Activated T-cell treated with anti-CD3 and anti-CD28 coated beads, Interleukin-2, amount 50 U/mL, for 24 hours (primary cell): ENCODE measurements around the gene TAS1R2.
"Not testable (repeated sequence)": the region's sequence is repeated elsewhere in the genome, so short reads cannot be mapped to it uniquely, and the experiment has no call there.

Experiments used
- DNase-seq: peaks from one replicate; pipeline ENCODE4 v3.0.0-alpha.2; 2020
- H3K27ac Mint-ChIP-seq: 2 replicates; pipeline ENCODE4 v1.8.0; 2020; ENCODE audit warnings: mild to moderate bottlenecking, mixed read lengths
- H3K27me3 Mint-ChIP-seq: 2 replicates; pipeline ENCODE4 v1.8.0; 2020; ENCODE audit warnings: mixed read lengths
- H3K36me3 Mint-ChIP-seq: 2 replicates; pipeline ENCODE4 v1.8.0; 2020; ENCODE audit warnings: low read depth, mixed read lengths
- H3K4me1 Mint-ChIP-seq: 2 replicates; pipeline ENCODE4 v1.8.0; 2020; ENCODE audit warnings: low read depth, mixed read lengths
- H3K4me3 Mint-ChIP-seq: 2 replicates; pipeline ENCODE4 v1.8.0; 2020; ENCODE audit warnings: mild to moderate bottlenecking, moderate library complexity, mixed read lengths
- H3K9me3 Mint-ChIP-seq: 2 replicates; pipeline ENCODE4 v1.8.0; 2020; ENCODE audit warnings: mixed read lengths

Gene TAS1R2

DNA sequence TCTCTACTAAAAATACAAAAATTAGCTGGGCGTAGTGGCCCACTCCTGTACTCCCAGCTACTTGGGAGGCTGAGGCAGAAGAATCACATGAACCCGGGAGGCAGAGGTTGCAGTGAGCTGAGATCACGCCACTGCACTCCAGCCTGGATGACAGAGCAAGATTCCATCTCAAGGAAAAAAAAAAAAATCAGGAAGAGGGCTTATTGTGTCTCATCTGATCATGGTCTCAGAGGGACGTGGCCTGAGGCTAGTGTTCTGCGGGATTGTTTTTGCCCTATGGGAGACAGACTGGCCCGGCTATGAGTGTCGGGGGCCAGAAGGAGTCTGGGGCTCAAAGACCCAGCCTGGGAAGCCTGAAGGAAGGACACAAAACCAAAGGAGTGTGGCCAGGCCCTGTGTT is 32.4 kb upstream of the TAS1R2 start:
- not testable (repeated sequence) for H3K4me1 Mint-ChIP-seq, H3K27ac Mint-ChIP-seq, H3K4me3 Mint-ChIP-seq, H3K36me3 Mint-ChIP-seq, H3K9me3 Mint-ChIP-seq, DNase-seq, H3K27me3 Mint-ChIP-seq

- Mint-ChIP-seq H3K27me3 (no peaks in the 10 kb centered on the region), H3K27ac (no peak overlapping the region), H3K36me3 (no peaks in the 10 kb centered on the region), H3K4me3 (no peak overlapping the region), H3K9me3 (no peaks in the 10 kb centered on the region), H3K4me1 (no peaks in the 10 kb centered on the region)
- DNase-seq, result no peak
Observed at GRCh38 chr1:18891426-18891780, 31.9 kb upstream of the TAS1R2 start.

GRCh38 chr1:18890706-18891425 is 31.4 kb upstream of the TAS1R2 start:
- H3K4me3 Mint-ChIP-seq, result no peak overlapping the region
- no peaks in the 10 kb centered on the region for H3K27me3 Mint-ChIP-seq
- no peak for DNase-seq
- H3K9me3 Mint-ChIP-seq, result no peaks in the 10 kb centered on the region
- no peaks in the 10 kb centered on the region for H3K4me1 Mint-ChIP-seq
- no peak overlapping the region for H3K27ac Mint-ChIP-seq
- H3K36me3 Mint-ChIP-seq, result no peaks in the 10 kb centered on the region

DNA sequence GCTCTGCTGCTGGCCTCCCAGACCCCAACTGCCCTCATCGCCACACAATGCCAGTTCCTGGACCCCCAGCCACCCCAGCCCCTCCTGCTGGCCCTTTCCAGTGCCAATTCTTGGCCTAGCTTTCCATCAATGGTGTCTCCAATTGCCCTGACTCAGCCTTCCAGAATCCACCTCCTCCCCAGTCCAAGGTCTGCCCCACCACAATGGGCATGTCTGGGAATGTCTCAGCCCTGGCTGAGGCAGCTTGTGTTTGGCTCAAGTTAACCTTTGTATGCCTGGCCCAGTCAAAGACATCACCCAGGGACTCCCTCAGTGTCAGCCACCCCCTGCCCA is 26.5 kb upstream of the TAS1R2 start:
- no peak overlapping the region for H3K27ac Mint-ChIP-seq
- no peaks in the 10 kb centered on the region for H3K27me3 Mint-ChIP-seq
- no peak overlapping the region for H3K4me3 Mint-ChIP-seq
- DNase-seq, result no peak
- no peaks in the 10 kb centered on the region for H3K36me3 Mint-ChIP-seq
- H3K4me1 Mint-ChIP-seq, result no peaks in the 10 kb centered on the region
- H3K9me3 Mint-ChIP-seq, result no peaks in the 10 kb centered on the region

DNA sequence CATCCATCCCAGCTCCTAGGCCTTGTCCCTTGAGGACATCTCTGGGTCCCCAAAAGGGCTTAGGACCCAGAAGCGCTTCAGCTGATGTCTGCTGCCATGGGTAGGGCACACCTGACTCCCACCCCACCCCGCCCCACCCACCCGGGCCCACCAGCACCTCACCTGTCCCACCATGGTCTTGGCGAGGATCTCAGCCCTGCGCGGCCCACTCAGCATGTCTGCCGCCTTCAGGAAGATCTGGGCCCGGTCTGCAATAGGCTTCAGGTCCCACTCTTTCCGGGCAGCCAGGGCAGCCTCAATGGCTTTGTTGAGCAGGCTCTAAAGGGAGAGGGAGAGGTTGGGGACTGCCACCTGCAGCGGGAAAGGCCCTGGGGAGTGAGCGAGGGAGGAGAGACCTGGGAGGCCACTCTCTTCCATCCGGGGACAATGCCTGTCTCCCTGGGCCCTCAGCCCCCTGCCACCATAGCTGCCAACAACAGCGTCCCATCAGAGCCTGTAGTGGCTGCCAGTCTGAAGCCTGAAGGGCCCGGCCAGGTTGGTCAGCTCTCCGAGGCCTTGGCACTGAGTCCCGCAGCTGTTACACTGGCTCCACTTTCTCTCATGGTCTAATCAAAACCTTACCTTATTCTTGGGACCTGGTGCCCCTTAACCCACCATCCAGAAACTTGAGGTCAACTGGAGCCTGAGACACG is 26.0 kb upstream of the TAS1R2 start:
- H3K9me3 Mint-ChIP-seq, result no peaks in the 10 kb centered on the region
- no peak overlapping the region for H3K27ac Mint-ChIP-seq
- no peaks in the 10 kb centered on the region for H3K36me3 Mint-ChIP-seq
- no peaks in the 10 kb centered on the region for H3K27me3 Mint-ChIP-seq
- no peak overlapping the region for H3K4me3 Mint-ChIP-seq
- no peak for DNase-seq
- H3K4me1 Mint-ChIP-seq, result no peaks in the 10 kb centered on the region

GRCh38 chr1:18884727-18885126 is 25.3 kb upstream of the TAS1R2 start:
- DNase-seq, result no peak
- no peaks in the 10 kb centered on the region for H3K4me1 Mint-ChIP-seq
- no peak overlapping the region for H3K27ac Mint-ChIP-seq
- no peaks in the 10 kb centered on the region for H3K36me3 Mint-ChIP-seq
- no peaks in the 10 kb centered on the region for H3K27me3 Mint-ChIP-seq
- no peak overlapping the region for H3K4me3 Mint-ChIP-seq
- no peaks in the 10 kb centered on the region for H3K9me3 Mint-ChIP-seq

- no peaks in the 10 kb centered on the region for H3K36me3 Mint-ChIP-seq
- no peaks in the 10 kb centered on the region for H3K9me3 Mint-ChIP-seq
- DNase-seq, result no peak
- H3K4me1 Mint-ChIP-seq, result no peaks in the 10 kb centered on the region
- no peaks in the 10 kb centered on the region for H3K27me3 Mint-ChIP-seq
- no peak overlapping the region for H3K4me3 Mint-ChIP-seq
- no peak overlapping the region for H3K27ac Mint-ChIP-seq
Observed at GRCh38 chr1:18884419-18884717, 24.9 kb upstream of the TAS1R2 start.

GRCh38 chr1:18883636-18884418 is 24.4 kb upstream of the TAS1R2 start:
- DNase-seq, result peak; percentile 83
- no peak overlapping the region for H3K27ac Mint-ChIP-seq
- no peak overlapping the region for H3K4me3 Mint-ChIP-seq
- no peaks in the 10 kb centered on the region for H3K36me3 Mint-ChIP-seq
- H3K27me3 Mint-ChIP-seq, result no peaks in the 10 kb centered on the region
- no peaks in the 10 kb centered on the region for H3K4me1 Mint-ChIP-seq
- no peaks in the 10 kb centered on the region for H3K9me3 Mint-ChIP-seq

GRCh38 chr1:18883079-18883478 is 23.6 kb upstream of the TAS1R2 start:
- no peaks in the 10 kb centered on the region for H3K27me3 Mint-ChIP-seq

DNA sequence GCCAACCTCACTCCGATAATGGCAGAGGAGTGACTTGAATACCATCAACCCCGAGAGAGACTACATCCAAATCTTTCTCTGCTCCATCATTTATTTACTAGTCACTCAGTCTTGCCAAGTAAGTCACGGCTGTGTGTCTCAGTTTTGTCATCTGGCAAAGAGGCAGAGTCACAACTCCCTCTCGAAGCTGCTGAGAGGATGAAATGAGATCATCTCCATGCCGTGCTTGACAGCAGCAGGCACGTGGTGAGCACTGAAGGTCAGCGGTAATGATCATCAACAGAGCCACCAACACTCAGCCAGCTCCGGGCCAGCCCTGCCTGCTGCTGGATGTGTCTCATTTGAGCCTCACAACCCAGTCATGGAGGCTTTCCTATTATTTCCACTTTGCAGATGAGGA is 23.0 kb upstream of the TAS1R2 start:
- DNase-seq, result no peak
- Mint-ChIP-seq H3K4me1 (no peaks in the 10 kb centered on the region), H3K27me3 (no peaks in the 10 kb centered on the region), H3K27ac (no peak overlapping the region), H3K36me3 (no peaks in the 10 kb centered on the region), H3K9me3 (no peaks in the 10 kb centered on the region), H3K4me3 (no peak overlapping the region)

More at GRCh38 chr1:18883079-18883478, 23.6 kb upstream of the TAS1R2 start:
- no peak for DNase-seq
- H3K27ac Mint-ChIP-seq, result no peak overlapping the region
- no peaks in the 10 kb centered on the region for H3K36me3 Mint-ChIP-seq
- H3K4me1 Mint-ChIP-seq, result no peaks in the 10 kb centered on the region
- H3K9me3 Mint-ChIP-seq, result no peaks in the 10 kb centered on the region
- no peak overlapping the region for H3K4me3 Mint-ChIP-seq

GRCh38 chr1:18881642-18882431 is 22.4 kb upstream of the TAS1R2 start:
- Mint-ChIP-seq H3K27me3 (no peaks in the 10 kb centered on the region), H3K36me3 (no peaks in the 10 kb centered on the region), H3K9me3 (no peaks in the 10 kb centered on the region), H3K4me1 (no peaks in the 10 kb centered on the region), H3K27ac (no peak overlapping the region), H3K4me3 (no peak overlapping the region)
- DNase-seq, result no peak

- Mint-ChIP-seq H3K4me1 (no peaks in the 10 kb centered on the region), H3K4me3 (no peak overlapping the region), H3K27ac (no peak overlapping the region), H3K9me3 (no peaks in the 10 kb centered on the region), H3K36me3 (no peaks in the 10 kb centered on the region), H3K27me3 (no peaks in the 10 kb centered on the region)
- DNase-seq, result no peak
Observed at GRCh38 chr1:18881164-18881563, 21.7 kb upstream of the TAS1R2 start.

GRCh38 chr1:18880585-18880984 is 21.1 kb upstream of the TAS1R2 start:
- Mint-ChIP-seq H3K4me1 (no peaks in the 10 kb centered on the region), H3K27me3 (no peaks in the 10 kb centered on the region)
- DNase-seq, result no peak

DNA sequence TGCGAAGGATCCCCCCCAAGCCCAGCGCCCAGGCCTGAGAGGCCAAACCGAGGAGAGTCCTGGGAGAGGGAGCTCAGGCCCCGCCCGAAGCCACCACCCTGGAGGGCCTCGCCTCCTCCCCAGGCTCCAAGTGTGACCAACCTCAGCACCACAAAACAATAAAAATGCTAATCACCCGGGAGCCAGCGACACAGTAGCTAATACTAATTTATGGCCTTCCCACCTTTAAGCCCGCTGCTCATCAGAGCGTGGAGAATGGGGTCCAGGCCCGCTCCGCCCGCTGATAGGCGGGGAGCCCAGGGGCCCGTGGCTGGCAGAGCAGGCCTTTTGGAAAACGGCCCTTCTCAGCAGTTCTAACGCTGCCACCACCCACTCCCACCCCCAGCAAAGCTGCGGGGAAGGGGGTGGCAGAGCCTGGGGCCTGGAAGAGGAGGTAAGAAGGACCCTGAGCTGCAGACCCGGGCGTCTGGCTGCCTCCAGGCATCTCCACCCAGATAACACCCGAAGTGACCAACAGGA is 20.4 kb upstream of the TAS1R2 start:
- no peak overlapping the region for H3K27ac Mint-ChIP-seq
- no peaks in the 10 kb centered on the region for H3K4me1 Mint-ChIP-seq
- no peak overlapping the region for H3K4me3 Mint-ChIP-seq
- no peak for DNase-seq
- H3K9me3 Mint-ChIP-seq, result no peaks in the 10 kb centered on the region
- H3K36me3 Mint-ChIP-seq, result no peaks in the 10 kb centered on the region
- H3K27me3 Mint-ChIP-seq, result no peaks in the 10 kb centered on the region

More at GRCh38 chr1:18880585-18880984, 21.1 kb upstream of the TAS1R2 start:
- H3K9me3 Mint-ChIP-seq, result no peaks in the 10 kb centered on the region
- H3K27ac Mint-ChIP-seq, result no peak overlapping the region
- H3K4me3 Mint-ChIP-seq, result no peak overlapping the region
- H3K36me3 Mint-ChIP-seq, result no peaks in the 10 kb centered on the region
